ENCODE measurements around the gene PTMA. TPM values are rescaled to one million over a fixed set of nuclear protein-coding genes. Genes with fewer than 3 reads are reported as not detected.
"Not testable (repeated sequence)": the region's sequence is repeated elsewhere in the genome, so short reads cannot be mapped to it uniquely, and the experiment has no call there.

PTMA gene
- total and polyA plus RNA-seq, 5 donors = 231 to 480 (median 316) TPM

DNA sequence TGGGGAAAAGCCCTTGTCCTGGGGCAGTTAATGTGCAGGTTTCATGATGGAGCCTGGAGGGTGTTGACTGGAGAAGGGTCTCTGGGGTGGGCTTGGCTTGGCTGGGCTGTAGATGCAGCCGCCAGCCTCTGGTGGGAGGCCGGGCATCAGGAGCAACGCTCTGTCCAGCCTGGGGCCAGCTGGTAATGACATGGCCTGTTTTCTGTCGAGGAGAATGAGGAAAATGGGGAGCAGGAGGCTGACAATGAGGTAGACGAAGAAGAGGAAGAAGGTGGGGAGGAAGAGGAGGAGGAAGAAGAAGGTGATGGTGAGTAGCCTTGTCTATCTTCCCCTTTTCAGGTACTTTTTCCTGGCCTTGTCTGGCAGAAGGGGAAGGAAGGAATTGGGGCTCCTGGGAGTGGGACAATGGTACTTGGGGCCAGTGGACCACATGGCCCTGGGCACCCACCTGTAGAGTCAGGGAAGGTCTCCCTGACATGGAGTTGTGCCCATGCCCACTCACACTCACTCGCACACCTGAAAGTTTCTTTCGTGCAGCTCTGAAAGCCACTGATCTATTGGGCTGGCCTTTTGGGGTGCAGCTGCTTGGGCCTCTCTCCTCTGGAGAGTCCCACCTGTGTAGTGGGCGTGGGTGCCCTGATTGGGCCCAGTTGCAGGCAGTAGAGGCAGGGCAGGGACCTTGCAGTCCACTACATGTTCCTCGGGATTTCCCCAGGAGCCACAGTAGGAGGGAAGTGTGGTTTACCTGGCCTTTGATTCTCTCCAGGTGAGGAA lies 3.5 kb downstream of the PTMA start:
- Histone ChIP-seq H3K9me3 (ENCODE audit: control insufficient read depth, low read length) (no peaks in the 10 kb centered on the region), H3K27me3 (ENCODE audit: control insufficient read depth, insufficient read depth) (no peaks in the 10 kb centered on the region), H3K27ac (ENCODE audit: low read length) (peak overlapping the region; percentile 38), H3K4me3 (ENCODE audit: low read length) (peak overlapping the region; percentile 75), H3K4me1 (ENCODE audit: control insufficient read depth, insufficient read depth, low read length) (peaks cover 10% of the 10 kb centered on the region)
- no peak for DNase-seq
- intact Hi-C loops (cut with DNase I) = loop anchor here in 3 of 4 donors (2.0 to 5.0 kb wide), 3 partner anchors 31 to 100 kb away; no protein-coding TSS in a partner anchor
- no peak for ATAC-seq
- 39% methylated on average over 9 of the region's 9 CpGs for WGBS

DNA sequence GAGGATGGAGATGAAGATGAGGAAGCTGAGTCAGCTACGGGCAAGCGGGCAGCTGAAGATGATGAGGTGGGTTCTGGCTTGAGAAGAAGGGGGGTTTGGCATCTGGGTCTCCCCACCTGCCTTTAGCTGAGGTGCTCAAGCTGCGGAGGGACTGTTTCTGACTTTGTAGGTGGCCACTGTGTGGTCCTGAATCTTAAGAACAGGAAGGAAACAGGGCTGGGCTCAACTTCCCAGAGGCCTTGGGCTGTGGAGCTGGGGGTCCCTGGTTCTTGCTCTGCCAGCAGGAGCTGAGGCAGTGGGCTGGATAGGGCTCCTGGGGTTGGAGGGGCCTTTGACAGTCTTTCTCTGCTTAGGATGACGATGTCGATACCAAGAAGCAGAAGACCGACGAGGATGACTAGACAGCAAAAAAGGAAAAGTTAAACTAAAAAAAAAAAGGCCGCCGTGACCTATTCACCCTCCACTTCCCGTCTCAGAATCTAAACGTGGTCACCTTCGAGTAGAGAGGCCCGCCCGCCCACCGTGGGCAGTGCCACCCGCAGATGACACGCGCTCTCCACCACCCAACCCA lies 4.2 kb downstream of the PTMA start:
- ATAC-seq; H3K4me3 ChIP-seq (ENCODE audit: low read length); DNase-seq; H3K9me3 ChIP-seq (ENCODE audit: control insufficient read depth, low read length); H3K27ac ChIP-seq (ENCODE audit: low read length); H3K4me1 ChIP-seq (ENCODE audit: control insufficient read depth, insufficient read depth, low read length); H3K27me3 ChIP-seq (ENCODE audit: control insufficient read depth, insufficient read depth): not testable (repeated sequence)
- WGBS = 61% methylated on average over 18 of the region's 18 CpGs
- intact Hi-C loops (cut with DNase I) = loop anchor here in 2 of 4 donors (2.0 to 5.0 kb wide), 2 partner anchors 32 to 100 kb away; no protein-coding TSS in a partner anchor

DNA sequence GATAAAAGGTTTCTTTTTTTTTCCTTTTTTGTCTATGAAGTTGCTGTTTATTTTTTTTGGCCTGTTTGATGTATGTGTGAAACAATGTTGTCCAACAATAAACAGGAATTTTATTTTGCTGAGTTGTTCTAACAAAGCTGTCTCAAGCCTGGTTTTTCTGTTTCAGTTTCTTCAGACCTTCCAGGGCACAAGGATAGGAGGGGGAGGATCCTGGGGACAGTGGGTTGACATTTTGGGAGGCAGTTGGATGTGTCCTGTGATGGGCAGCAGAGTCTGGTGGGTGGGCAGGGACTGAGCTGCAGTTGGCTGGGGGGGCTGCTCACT lies 5.0 kb downstream of the PTMA start:
- peak overlapping the region; percentile 55 for H3K27ac ChIP-seq (ENCODE audit: low read length)
- H3K9me3 ChIP-seq (ENCODE audit: control insufficient read depth, low read length); ATAC-seq; DNase-seq; H3K4me3 ChIP-seq (ENCODE audit: low read length); H3K4me1 ChIP-seq (ENCODE audit: control insufficient read depth, insufficient read depth, low read length); H3K27me3 ChIP-seq (ENCODE audit: control insufficient read depth, insufficient read depth): not testable (repeated sequence)
- intact Hi-C loops (cut with DNase I) = loop anchor here in 2 of 4 donors (2.0 to 5.0 kb wide), 2 partner anchors 33 to 101 kb away; no protein-coding TSS in a partner anchor

DNA sequence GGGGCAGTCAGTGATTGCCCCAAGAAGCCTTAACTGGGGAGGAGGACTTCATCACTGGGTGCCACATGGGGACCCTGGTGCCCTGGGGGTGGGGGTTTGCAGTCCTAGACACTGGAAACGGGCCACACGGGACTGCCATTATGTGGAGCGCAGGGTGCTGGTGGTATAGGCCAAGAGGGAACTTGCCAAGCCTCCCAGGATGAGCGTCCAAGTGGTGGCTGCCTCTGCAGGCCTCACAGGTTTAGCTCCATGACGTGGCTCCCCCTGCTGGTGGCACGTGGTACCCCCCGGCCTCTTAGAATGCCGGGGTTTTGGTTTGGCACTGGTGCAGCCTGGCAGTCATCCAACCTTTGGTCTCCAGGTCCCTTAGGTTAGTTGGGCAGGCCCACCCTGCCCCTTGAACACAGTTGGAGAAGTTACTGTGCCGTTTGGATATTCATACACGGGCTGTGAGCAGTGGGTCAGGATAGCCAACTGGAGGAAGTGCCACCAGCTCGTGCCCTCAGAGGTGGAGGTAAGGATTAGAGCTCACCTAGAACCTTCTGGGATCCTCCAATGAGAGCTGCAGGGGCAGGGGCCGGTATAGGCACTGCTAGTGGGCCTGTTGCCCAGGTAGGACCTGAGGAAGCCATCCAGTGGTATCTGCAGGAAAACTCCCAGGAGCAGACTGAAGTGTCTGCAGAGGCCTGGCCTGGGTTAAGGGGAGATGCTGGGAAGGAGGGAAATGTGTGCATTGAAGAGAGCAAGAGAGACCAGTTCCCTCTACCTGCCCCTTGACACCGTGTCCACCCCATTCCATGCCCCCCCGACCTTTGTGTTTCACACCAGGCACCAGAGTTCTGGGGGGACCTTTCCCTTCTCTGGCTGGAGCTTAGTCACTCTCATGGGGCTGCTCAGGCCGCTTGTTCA lies 5.7 kb downstream of the PTMA start:
- peak; percentile 44 to 47 for ATAC-seq
- 17% methylated on average over 15 of the region's 15 CpGs for WGBS
- DNase-seq = peak; percentile 90 to 96 (median 96)
- no peaks in the 10 kb centered on the region for H3K27me3 ChIP-seq (ENCODE audit: control insufficient read depth, insufficient read depth)
- peak overlapping the region; percentile 55 for H3K27ac ChIP-seq (ENCODE audit: low read length)
- intact Hi-C loops (cut with DNase I) = loop anchor here in 3 of 4 donors (2.0 to 5.0 kb wide), 4 partner anchors 33 to 102 kb away; no protein-coding TSS in a partner anchor
- no peaks in the 10 kb centered on the region for H3K9me3 ChIP-seq (ENCODE audit: control insufficient read depth, low read length)
- no peak overlapping the region for H3K4me3 ChIP-seq (ENCODE audit: low read length)
- H3K4me1 ChIP-seq (ENCODE audit: control insufficient read depth, insufficient read depth, low read length) = peaks cover 10% of the 10 kb centered on the region

DNA sequence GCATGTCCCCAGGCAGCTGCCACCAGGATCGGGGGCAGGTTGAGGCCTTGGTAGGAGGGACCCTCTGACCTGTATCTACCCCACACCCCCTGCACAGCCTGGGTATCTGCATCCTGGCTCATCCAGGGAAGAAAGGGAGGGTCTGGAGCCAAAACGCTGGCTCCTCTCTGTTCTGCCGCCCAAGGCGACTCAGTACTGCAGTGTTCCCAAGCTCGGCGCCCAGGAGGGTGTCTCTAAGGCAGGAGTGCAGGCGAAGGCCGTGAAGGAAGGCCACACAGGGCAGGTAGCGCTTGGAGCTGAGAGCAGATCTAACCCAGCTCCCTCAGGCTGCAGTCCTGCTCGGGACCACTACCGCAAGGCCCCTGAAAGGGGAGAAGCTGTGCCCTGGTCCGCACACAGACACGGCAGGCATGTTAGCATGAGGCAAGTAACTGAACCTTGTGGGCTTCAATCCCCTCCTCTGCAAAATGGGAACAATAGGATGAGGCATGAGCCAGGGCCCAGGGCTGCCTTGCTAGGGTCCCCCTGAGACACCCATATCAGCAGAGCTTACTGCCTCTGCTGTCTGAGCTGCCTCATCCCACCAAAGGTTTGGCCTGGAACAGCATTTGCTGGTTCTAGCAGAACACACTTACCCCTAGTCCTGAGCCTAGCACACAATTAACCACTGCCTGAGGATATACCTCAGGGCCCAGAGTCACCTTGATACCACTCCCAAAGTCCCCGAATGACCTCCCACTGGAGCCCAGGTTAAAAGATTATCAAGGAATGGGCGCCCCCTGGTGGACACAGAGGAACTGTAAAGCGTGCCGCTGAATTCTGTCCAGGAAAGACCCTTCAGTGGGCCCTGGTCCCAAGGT lies 6.5 kb downstream of the PTMA start:
- Histone ChIP-seq H3K27ac (ENCODE audit: low read length) (no peak overlapping the region), H3K27me3 (ENCODE audit: control insufficient read depth, insufficient read depth) (no peaks in the 10 kb centered on the region), H3K4me3 (ENCODE audit: low read length) (no peak overlapping the region), H3K9me3 (ENCODE audit: control insufficient read depth, low read length) (no peaks in the 10 kb centered on the region), H3K4me1 (ENCODE audit: control insufficient read depth, insufficient read depth, low read length) (peaks cover 10% of the 10 kb centered on the region)
- intact Hi-C loops (cut with DNase I) = loop anchor here in 3 of 4 donors (1.0 to 5.0 kb wide), 4 partner anchors 38 to 103 kb away; no protein-coding TSS in a partner anchor
- ATAC-seq (peak; percentile 5 to 17), DNase-seq (peak; percentile 73 to 91 (median 86))
- 60% methylated on average over 17 of the region's 17 CpGs for WGBS

DNA sequence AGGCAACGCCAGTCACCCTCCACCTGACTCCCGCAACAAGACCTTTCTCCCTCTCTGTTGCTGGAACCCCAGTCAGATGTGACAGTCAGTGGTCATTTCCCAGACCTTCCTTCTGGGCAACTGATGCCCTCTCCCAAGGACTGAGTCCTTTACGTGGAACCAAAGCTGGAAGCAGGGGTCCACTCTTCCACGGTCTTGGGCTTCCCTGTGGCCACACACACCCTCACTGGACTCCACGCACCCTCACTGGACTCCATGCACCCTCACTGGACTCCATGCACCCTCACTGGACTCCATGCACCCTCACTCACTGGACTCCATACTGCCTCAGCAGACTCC lies 7.1 kb downstream of the PTMA start:
- ATAC-seq = peak in 1 of 2 donors; percentile 1
- Histone ChIP-seq H3K9me3 (ENCODE audit: control insufficient read depth, low read length) (no peaks in the 10 kb centered on the region), H3K27me3 (ENCODE audit: control insufficient read depth, insufficient read depth) (no peaks in the 10 kb centered on the region), H3K4me1 (ENCODE audit: control insufficient read depth, insufficient read depth, low read length) (peaks cover 10% of the 10 kb centered on the region), H3K27ac (ENCODE audit: low read length) (no peak overlapping the region), H3K4me3 (ENCODE audit: low read length) (no peak overlapping the region)
- WGBS = 45% methylated on average over 5 of the region's 5 CpGs
- DNase-seq = no peak
- intact Hi-C loops (cut with DNase I) = loop anchor here in 3 of 4 donors (1.0 to 2.0 kb wide), 3 partner anchors 38 to 103 kb away; no protein-coding TSS in a partner anchor

DNA sequence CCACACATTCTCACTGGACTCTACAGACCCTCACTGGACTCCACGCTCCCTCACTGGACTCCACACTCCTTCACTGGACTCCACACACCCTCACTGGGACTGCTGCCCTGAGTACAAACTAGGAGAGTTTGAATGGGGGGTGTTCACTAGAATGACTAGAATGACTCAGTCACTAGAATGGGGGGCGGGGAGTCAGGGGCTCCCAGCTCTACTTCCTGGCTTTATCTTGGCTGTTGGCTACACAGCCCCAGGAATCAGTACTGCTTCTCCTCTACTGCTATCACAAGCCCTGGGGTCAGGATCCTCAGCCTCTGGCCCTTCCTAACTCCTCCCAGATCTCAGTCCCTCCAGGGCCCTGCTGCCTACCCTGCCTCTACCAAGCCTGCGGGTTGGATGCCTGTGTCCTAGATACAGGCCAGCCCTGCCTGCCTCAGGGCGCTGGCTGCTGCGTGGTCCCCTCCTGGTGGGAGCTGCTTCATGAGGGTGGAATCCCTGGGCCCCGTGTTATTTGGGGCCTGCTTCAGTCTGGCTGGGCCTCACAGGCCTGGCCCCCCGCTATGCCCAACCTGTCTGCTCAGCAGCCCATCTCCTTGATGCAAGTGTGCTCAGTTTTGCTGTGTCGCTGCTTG lies 7.8 kb downstream of the PTMA start:
- ATAC-seq (peak in 1 of 2 donors; percentile 1), DNase-seq (peak in 1 of 3 donors; percentile 64)
- Histone ChIP-seq H3K4me1 (ENCODE audit: control insufficient read depth, insufficient read depth, low read length) (peaks cover 10% of the 10 kb centered on the region), H3K27me3 (ENCODE audit: control insufficient read depth, insufficient read depth) (no peaks in the 10 kb centered on the region), H3K9me3 (ENCODE audit: control insufficient read depth, low read length) (no peaks in the 10 kb centered on the region), H3K27ac (ENCODE audit: low read length) (no peak overlapping the region), H3K4me3 (ENCODE audit: low read length) (no peak overlapping the region)
- intact Hi-C loops (cut with DNase I) = loop anchor here in 3 of 4 donors (1.0 to 2.0 kb wide), 3 partner anchors 39 to 103 kb away; no protein-coding TSS in a partner anchor
- WGBS = 87% methylated on average over 8 of the region's 8 CpGs

DNA sequence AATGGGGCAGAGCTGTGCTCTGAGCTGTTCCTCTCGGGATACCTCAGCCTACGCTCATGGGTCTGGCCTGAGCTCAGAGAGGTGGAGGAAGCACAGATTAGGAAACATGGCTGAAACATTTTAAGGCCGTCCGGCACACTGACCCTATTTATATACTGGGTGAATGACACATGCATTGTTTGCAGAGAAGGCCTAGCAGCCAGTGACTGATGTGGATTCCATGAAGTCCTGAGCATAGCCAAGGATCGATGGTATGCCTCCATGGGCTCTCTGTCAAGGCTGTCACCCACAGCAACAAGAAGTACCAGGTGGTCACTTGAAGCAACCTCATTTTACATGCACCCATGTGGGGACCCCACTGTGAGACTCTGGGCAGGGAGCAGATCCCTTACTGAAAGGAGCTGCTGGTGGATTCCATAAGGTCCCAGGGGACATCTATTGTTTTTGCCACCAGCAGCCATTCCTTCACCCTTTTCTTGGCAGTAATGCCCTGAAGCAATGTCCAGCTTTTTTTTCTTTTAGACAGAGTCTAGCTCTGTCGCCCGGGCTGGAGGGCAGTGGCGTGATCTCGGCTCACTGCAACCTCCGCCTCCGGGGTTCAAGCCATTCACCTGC lies 8.4 kb downstream of the PTMA start:
- DNase-seq (no peak), ATAC-seq (no peak)
- Histone ChIP-seq H3K9me3 (ENCODE audit: control insufficient read depth, low read length) (no peaks in the 10 kb centered on the region), H3K4me3 (ENCODE audit: low read length) (no peak overlapping the region), H3K27me3 (ENCODE audit: control insufficient read depth, insufficient read depth) (no peaks in the 10 kb centered on the region), H3K4me1 (ENCODE audit: control insufficient read depth, insufficient read depth, low read length) (peaks cover 7% of the 10 kb centered on the region), H3K27ac (ENCODE audit: low read length) (no peak overlapping the region)
- 66% methylated on average over 11 of the region's 11 CpGs for WGBS
- intact Hi-C loops (cut with DNase I) = no loop called here

DNA sequence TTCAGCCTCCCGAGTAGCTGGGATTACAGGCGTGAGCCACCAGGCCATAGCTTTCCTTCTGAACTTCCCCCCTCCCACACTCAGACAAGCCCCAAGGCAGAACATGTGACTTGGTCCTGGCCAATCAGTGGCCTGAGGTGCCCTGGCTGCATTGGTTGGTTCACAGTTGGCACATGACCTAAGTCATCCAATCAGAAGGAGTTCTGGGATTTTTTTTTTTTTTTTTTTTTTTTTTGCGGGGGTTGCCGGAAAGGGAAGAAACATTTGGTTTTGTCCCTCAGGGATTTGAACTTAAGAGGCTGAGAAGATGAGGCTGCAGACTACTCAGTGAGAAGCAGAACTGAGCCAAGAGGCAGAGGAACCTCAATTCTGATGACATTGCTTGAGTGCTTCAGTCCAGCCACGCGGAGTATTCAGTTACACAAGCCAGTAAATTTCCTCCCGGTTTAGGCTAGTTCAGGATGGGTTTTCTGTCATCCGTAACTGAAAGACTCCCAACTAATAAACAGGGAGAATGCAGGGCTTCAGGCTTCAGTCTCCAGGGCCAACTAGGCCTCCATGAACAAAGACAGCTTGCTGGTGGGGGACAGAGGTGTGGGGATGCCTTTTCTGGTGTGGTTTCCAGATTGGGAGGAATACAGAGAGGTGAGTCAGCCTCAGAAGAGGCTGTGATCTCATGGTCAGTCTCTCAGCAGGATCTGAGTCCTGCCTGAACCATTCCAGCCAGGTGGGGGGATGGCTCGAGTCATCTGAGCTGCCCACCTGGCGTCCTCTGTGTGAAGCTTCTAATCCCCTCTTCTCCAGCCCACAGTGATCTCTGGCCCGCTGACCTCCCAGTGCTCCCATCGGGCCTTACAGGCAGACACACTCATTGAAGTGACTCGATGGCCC lies 9.2 kb downstream of the PTMA start:
- DNase-seq (peak; percentile 43 to 71 (median 66)), ATAC-seq (no peak)
- no peak overlapping the region for H3K27ac ChIP-seq (ENCODE audit: low read length)
- 85% methylated on average over 13 of the region's 13 CpGs for WGBS
- no peak overlapping the region for H3K4me3 ChIP-seq (ENCODE audit: low read length)
- H3K4me1 ChIP-seq (ENCODE audit: control insufficient read depth, insufficient read depth, low read length) = peaks cover 3% of the 10 kb centered on the region
- no peaks in the 10 kb centered on the region for H3K27me3 ChIP-seq (ENCODE audit: control insufficient read depth, insufficient read depth)
- no peaks in the 10 kb centered on the region for H3K9me3 ChIP-seq (ENCODE audit: control insufficient read depth, low read length)
- intact Hi-C loops (cut with DNase I) = no loop called here

All from right cardiac atrium (tissue), 5 donors.